LHCN-M2 (cell line): ENCODE results near the gene UBXN6. TPM values are rescaled to one million over a fixed set of nuclear protein-coding genes. Genes with fewer than 3 reads are reported as not detected.
A peak's percentile ranks its signal among the peaks of the same experiment; 100 is the strongest.

Experiments used
- DNase-seq: peaks from one replicate; pipeline ENCODE4 v3.0.0-alpha.2; 2012; ENCODE audit warnings: low read depth
- total RNA-seq: library from RNA; depleted of rRNA; stranded (reverse); fragments of >200 nt; gene quantifications from 2 replicates; pipeline ENCODE4 v1.2.3, GENCODE V29; 2014

Gene UBXN6
- total RNA-seq, 1 experiment from 2014 or later = 71.9 TPM

GRCh38 chr19:4493929-4494690 lies 36.5 kb upstream of the UBXN6 start:
- no peak for DNase-seq

GRCh38 chr19:4493104-4493928 lies 35.7 kb upstream of the UBXN6 start:
- no peak for DNase-seq

GRCh38 chr19:4492337-4493103 lies 34.9 kb upstream of the UBXN6 start:
- DNase-seq = no peak

GRCh38 chr19:4491446-4491845 lies 33.9 kb upstream of the UBXN6 start:
- DNase-seq = no peak

GRCh38 chr19:4488496-4488895 lies 30.9 kb upstream of the UBXN6 start:
- no peak for DNase-seq

GRCh38 chr19:4487572-4487971 lies 30.0 kb upstream of the UBXN6 start:
- DNase-seq = no peak

GRCh38 chr19:4483385-4483784 lies 25.8 kb upstream of the UBXN6 start:
- DNase-seq = no peak

- no peak for DNase-seq
Observed at GRCh38 chr19:4482721-4483364, 25.2 kb upstream of the UBXN6 start.

- no peak for DNase-seq
Observed at GRCh38 chr19:4477034-4477801, 19.6 kb upstream of the UBXN6 start.

- peak; percentile 26 for DNase-seq
Observed at GRCh38 chr19:4474514-4475022, 17.0 kb upstream of the UBXN6 start.

- no peak for DNase-seq
Observed at GRCh38 chr19:4473763-4474513, 16.3 kb upstream of the UBXN6 start.

- DNase-seq = no peak
Observed at GRCh38 chr19:4473011-4473762, 15.6 kb upstream of the UBXN6 start.

GRCh38 chr19:4472174-4472974 lies 14.8 kb upstream of the UBXN6 start, which contains the start of gene HDGFL2:
Gene HDGFL2 (plus strand): TSS chr19:4472297. CDS start chr19:4472351, 54 bp downstream.
- no peak for DNase-seq

- peak; percentile 100 for DNase-seq
Observed at GRCh38 chr19:4471403-4472173, 14.0 kb upstream of the UBXN6 start.

GRCh38 chr19:4467835-4468234 lies 10.2 kb upstream of the UBXN6 start:
- no peak for DNase-seq

GRCh38 chr19:4464815-4465581 lies 7.4 kb upstream of the UBXN6 start:
- DNase-seq = no peak
